ENCODE measurements around the gene C1GALT1C1.
"Not testable (repeated sequence)": the region's sequence is repeated elsewhere in the genome, so short reads cannot be mapped to it uniquely, and the experiment has no call there.

Gene C1GALT1C1

DNA sequence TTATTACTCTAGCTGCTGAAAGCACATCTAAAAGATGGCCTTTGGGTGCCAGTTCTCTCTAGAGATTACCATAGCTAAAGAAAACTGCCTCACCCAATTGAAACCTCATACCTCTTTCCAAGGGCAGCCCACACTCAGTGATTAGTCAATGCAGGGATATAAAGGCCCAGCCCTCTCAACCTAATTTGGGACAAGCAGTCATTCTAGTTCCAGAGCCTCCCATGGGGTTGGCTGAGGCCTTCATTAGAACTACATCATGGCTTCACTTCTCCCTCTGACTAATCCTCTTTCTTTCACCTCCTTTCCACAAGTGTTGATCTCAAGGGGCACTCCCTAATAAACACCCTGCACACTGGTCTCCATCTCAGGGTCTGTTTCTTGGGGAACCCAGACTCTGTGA is 38.5 kb upstream of the C1GALT1C1 start:
- H3K27ac ChIP-seq, result no peak overlapping the region
- H3K36me3 ChIP-seq, result no peaks in the 10 kb centered on the region
- H3K9me3 ChIP-seq (ENCODE audit: severe bottlenecking), result no peaks in the 10 kb centered on the region
- no peak overlapping the region for H3K4me3 ChIP-seq (ENCODE audit: low read depth, low read length)
- DNase-seq, result no peak
- H3K27me3 ChIP-seq (ENCODE audit: insufficient read depth, low read depth, severe bottlenecking), result peaks cover 1% of the 10 kb centered on the region
- TF ChIP-seq, protein P1, sequence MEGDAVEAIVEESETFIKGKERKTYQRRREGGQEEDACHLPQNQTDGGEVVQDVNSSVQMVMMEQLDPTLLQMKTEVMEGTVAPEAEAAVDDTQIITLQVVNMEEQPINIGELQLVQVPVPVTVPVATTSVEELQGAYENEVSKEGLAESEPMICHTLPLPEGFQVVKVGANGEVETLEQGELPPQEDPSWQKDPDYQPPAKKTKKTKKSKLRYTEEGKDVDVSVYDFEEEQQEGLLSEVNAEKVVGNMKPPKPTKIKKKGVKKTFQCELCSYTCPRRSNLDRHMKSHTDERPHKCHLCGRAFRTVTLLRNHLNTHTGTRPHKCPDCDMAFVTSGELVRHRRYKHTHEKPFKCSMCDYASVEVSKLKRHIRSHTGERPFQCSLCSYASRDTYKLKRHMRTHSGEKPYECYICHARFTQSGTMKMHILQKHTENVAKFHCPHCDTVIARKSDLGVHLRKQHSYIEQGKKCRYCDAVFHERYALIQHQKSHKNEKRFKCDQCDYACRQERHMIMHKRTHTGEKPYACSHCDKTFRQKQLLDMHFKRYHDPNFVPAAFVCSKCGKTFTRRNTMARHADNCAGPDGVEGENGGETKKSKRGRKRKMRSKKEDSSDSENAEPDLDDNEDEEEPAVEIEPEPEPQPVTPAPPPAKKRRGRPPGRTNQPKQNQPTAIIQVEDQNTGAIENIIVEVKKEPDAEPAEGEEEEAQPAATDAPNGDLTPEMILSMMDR (IDR thresholded peaks at IDR 0.05; ENCODE audit: low read depth, low read length), result no peak

DNA sequence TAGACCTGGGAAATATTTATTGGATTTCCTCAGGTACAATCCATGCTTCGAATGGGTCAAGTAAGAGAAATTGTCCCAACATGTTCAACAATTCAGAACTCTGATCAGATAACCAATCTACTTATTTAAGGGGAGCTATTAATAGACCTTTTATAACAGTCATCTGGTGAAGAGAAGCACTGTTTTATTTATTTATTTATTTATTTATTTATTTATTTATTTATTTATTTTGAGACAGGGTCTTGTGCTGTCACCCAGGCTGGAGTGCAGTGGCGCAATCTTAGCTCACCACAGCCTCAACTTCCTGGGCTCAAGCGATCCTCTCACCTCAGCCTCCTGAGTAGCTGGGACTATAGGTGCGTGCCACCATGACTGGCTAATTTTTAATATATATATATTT is 34.7 kb upstream of the C1GALT1C1 start:
- DNase-seq; H3K27me3 ChIP-seq (ENCODE audit: insufficient read depth, low read depth, severe bottlenecking); H3K36me3 ChIP-seq; H3K27ac ChIP-seq; H3K9me3 ChIP-seq (ENCODE audit: severe bottlenecking); H3K4me3 ChIP-seq (ENCODE audit: low read depth, low read length): not testable (repeated sequence)

DNA sequence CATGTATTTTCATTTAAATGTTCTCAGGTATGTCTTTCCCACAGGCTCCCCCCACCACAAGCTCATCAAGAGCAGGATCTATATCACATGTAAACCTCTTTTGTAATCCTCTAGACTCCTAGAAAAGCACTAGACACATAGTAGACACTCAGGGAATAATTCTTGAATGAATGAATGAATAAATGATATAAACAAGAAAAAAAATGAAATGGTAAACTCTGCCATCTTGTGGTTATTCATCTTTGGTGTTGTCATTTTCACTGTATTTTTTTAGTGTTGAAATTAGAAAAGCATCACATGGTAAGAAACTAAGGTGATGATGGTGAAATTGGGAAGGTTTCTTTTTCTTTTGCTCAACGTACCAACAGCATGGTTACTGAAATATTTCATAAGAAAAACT is 34.2 kb upstream of the C1GALT1C1 start:
- DNase-seq, result no peak
- Histone ChIP-seq H3K9me3 (ENCODE audit: severe bottlenecking) (no peaks in the 10 kb centered on the region), H3K27ac (no peak overlapping the region)

DNA sequence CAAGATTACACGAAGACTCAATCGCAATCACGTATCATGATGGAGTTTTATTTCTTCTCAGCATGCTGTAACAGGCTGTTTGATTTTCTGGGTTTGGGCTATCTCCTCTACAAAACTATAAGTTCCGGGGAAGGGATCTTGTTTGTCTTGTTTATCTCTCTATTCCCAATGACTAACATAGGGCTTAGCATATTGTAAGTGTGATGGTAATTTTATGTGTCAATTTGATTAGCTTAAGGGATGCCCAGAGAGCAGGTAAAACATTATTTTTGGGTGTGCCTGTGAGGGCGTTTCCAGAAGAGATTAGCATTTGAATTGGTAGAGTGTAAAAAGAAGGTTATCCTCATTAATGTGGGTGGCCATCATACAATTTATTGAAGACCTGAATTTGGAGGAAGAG is 32.8 kb upstream of the C1GALT1C1 start:
- DNase-seq, result no peak
- H3K4me3 ChIP-seq (ENCODE audit: low read depth, low read length), result no peak overlapping the region
- no peaks in the 10 kb centered on the region for H3K9me3 ChIP-seq (ENCODE audit: severe bottlenecking)
- TF ChIP-seq, protein P1 (IDR thresholded peaks at IDR 0.05; ENCODE audit: low read depth, low read length), result no peak
- peaks cover 3% of the 10 kb centered on the region for H3K27me3 ChIP-seq (ENCODE audit: insufficient read depth, low read depth, severe bottlenecking)
- H3K36me3 ChIP-seq, result no peaks in the 10 kb centered on the region
- H3K27ac ChIP-seq, result no peak overlapping the region

More for the DNA sequence above, 34.2 kb upstream of the C1GALT1C1 start:
- Histone ChIP-seq H3K4me3 (ENCODE audit: low read depth, low read length) (no peak overlapping the region), H3K36me3 (no peaks in the 10 kb centered on the region), H3K27me3 (ENCODE audit: insufficient read depth, low read depth, severe bottlenecking) (peaks cover 3% of the 10 kb centered on the region)
- TF ChIP-seq, protein P1 (IDR thresholded peaks at IDR 0.05; ENCODE audit: low read depth, low read length), result no peak

DNA sequence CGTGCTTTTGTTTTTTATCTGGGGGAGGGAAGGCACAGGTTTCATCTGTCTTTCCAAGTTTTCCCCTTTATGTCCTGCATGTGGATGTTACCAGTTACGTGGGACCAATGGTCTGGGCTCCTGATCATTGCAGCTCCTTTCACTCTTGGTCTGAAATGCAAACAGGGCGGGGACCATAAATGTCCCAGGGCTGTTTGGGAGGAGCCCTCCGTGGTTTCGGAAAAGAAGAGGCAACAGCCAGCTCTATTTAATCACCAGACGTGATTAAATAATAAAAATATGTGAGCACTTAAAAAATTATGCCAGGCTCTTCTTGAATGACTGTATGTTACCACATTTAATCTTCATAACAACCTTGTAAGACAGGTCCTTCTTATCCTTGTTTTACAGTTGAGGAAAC is 30.8 kb upstream of the C1GALT1C1 start:
- TF ChIP-seq, protein P1 (IDR thresholded peaks at IDR 0.05; ENCODE audit: low read depth, low read length), result no peak
- H3K27ac ChIP-seq, result no peak overlapping the region
- H3K4me3 ChIP-seq (ENCODE audit: low read depth, low read length), result no peak overlapping the region
- H3K9me3 ChIP-seq (ENCODE audit: severe bottlenecking), result no peaks in the 10 kb centered on the region
- no peaks in the 10 kb centered on the region for H3K36me3 ChIP-seq
- peak; percentile 5 for DNase-seq
- H3K27me3 ChIP-seq (ENCODE audit: insufficient read depth, low read depth, severe bottlenecking), result peaks cover 3% of the 10 kb centered on the region

DNA sequence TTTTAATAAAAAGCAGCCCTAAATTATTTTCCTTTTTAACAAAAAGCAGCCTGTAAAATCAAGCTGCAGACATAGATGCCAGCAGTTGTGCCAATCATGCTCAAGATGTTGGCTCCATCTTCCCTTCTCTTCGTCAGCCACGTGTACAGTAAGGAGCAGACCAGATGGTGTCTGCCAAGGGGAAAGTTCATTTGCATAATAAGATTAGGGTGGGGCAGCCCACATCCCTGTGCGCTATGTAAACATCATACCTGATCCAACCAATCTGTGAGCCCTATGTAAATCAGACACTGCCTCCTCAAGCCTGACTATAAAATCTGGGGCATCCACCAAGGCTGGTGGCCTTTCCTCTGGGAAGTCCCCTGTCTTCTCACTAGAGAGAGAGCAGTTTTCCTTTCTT is 23.1 kb upstream of the C1GALT1C1 start:
- TF ChIP-seq, protein P1 (IDR thresholded peaks at IDR 0.05; ENCODE audit: low read depth, low read length), result no peak
- H3K36me3 ChIP-seq, result no peaks in the 10 kb centered on the region
- H3K27ac ChIP-seq, result no peak overlapping the region
- peaks cover 4% of the 10 kb centered on the region for H3K9me3 ChIP-seq (ENCODE audit: severe bottlenecking)
- DNase-seq, result peak; percentile 59
- H3K4me3 ChIP-seq (ENCODE audit: low read depth, low read length), result no peak overlapping the region
- H3K27me3 ChIP-seq (ENCODE audit: insufficient read depth, low read depth, severe bottlenecking), result no peaks in the 10 kb centered on the region

DNA sequence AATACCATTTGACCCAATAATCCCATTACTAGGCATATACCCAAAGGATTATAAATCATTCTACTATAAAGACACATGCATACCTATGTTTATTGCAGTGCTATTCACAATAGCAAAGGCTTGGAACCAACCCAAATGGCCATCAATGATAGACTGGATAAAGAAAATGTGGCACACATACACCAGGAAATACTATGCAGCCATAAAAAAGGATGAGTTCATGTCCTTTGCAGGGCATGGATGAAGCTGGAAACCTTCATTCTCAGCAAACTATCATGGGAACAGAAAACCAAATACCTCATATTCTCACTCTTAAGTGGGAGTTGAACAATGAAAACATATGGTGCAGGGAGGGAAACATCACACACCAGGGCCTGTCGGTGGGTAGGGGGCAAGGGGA is 22.4 kb upstream of the C1GALT1C1 start:
- H3K4me3 ChIP-seq (ENCODE audit: low read depth, low read length); H3K36me3 ChIP-seq; DNase-seq: not testable (repeated sequence)

More for the DNA sequence above, 22.4 kb upstream of the C1GALT1C1 start:
- not testable (repeated sequence) for H3K27me3 ChIP-seq (ENCODE audit: insufficient read depth, low read depth, severe bottlenecking); H3K9me3 ChIP-seq (ENCODE audit: severe bottlenecking); H3K27ac ChIP-seq

Measured in WERI-Rb-1 (cell line).